Measurements from ENCODE around the gene CEP131.

The CEP131 gene

DNA sequence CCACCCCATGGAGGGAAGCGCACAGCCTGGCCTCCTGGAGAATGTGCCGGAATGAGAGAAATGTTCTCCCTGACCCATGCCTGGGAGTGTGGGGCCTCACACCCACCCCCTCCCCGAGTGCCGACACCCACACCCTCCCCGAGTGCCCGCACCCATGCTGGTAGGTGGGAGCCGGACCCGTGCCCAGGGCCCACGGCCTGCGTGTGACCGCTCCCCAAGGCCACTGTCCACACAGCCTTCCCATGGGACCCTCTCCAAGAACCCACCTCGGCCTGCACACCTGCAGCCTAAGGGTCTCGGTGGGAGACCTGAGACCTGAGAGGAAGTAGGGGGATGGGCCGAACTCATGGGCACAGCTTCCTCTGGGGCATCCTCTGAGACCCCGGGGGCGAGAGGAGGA lies 60.8 kb downstream of the CEP131 start:
- H3K36me3 ChIP-seq (ENCODE audit: control insufficient read depth in 2 of 2, insufficient read depth in 2 of 2, low read length in 2 of 2) = no peaks in the 10 kb centered on the region
- no peak overlapping the region for H3K27ac ChIP-seq (ENCODE audit: low read depth in 2 of 2, low read length in 2 of 2)
- H3K9ac ChIP-seq (ENCODE audit: low read depth in 1 of 2, low read length in 2 of 2) = no peak overlapping the region
- no peaks in the 10 kb centered on the region for H3K9me3 ChIP-seq (ENCODE audit: control insufficient read depth in 2 of 2, low read length in 2 of 2)
- H3K27me3 ChIP-seq (ENCODE audit: control insufficient read depth in 2 of 2, insufficient read depth in 2 of 2, low read length in 2 of 2) = peaks cover 6 to 16% of the 10 kb centered on the region in 2 donors
- H3K4me1 ChIP-seq (ENCODE audit: control insufficient read depth in 2 of 2, insufficient read depth in 2 of 2, low read length in 2 of 2) = peaks cover 0 to 3% of the 10 kb centered on the region in 2 donors
- H3K4me3 ChIP-seq (ENCODE audit: low read length in 2 of 2) = no peak overlapping the region

- Histone ChIP-seq H3K9ac (ENCODE audit: low read depth in 1 of 2, low read length in 2 of 2) (no peak overlapping the region), H3K4me3 (ENCODE audit: low read length in 2 of 2) (no peak overlapping the region), H3K27me3 (ENCODE audit: control insufficient read depth in 2 of 2, insufficient read depth in 2 of 2, low read length in 2 of 2) (peaks cover 6 to 12% of the 10 kb centered on the region in 2 donors), H3K4me1 (ENCODE audit: control insufficient read depth in 2 of 2, insufficient read depth in 2 of 2, low read length in 2 of 2) (peaks cover 0 to 3% of the 10 kb centered on the region in 2 donors), H3K9me3 (ENCODE audit: control insufficient read depth in 2 of 2, low read length in 2 of 2) (no peaks in the 10 kb centered on the region), H3K27ac (ENCODE audit: low read depth in 2 of 2, low read length in 2 of 2) (no peak overlapping the region), H3K36me3 (ENCODE audit: control insufficient read depth in 2 of 2, insufficient read depth in 2 of 2, low read length in 2 of 2) (no peaks in the 10 kb centered on the region)
Observed at GRCh38 chr17:81161536-81161935, 61.2 kb downstream of the CEP131 start.

GRCh38 chr17:81160747-81161453 lies 61.9 kb downstream of the CEP131 start:
- H3K9ac ChIP-seq (ENCODE audit: low read depth in 1 of 2, low read length in 2 of 2) = no peak overlapping the region
- no peaks in the 10 kb centered on the region for H3K9me3 ChIP-seq (ENCODE audit: control insufficient read depth in 2 of 2, low read length in 2 of 2)
- H3K27ac ChIP-seq (ENCODE audit: low read depth in 2 of 2, low read length in 2 of 2) = no peak overlapping the region
- no peaks in the 10 kb centered on the region for H3K36me3 ChIP-seq (ENCODE audit: control insufficient read depth in 2 of 2, insufficient read depth in 2 of 2, low read length in 2 of 2)
- H3K4me1 ChIP-seq (ENCODE audit: control insufficient read depth in 2 of 2, insufficient read depth in 2 of 2, low read length in 2 of 2) = peaks cover 0 to 3% of the 10 kb centered on the region in 2 donors
- peaks cover 6 to 11% of the 10 kb centered on the region in 2 donors for H3K27me3 ChIP-seq (ENCODE audit: control insufficient read depth in 2 of 2, insufficient read depth in 2 of 2, low read length in 2 of 2)
- H3K4me3 ChIP-seq (ENCODE audit: low read length in 2 of 2) = no peak overlapping the region

DNA sequence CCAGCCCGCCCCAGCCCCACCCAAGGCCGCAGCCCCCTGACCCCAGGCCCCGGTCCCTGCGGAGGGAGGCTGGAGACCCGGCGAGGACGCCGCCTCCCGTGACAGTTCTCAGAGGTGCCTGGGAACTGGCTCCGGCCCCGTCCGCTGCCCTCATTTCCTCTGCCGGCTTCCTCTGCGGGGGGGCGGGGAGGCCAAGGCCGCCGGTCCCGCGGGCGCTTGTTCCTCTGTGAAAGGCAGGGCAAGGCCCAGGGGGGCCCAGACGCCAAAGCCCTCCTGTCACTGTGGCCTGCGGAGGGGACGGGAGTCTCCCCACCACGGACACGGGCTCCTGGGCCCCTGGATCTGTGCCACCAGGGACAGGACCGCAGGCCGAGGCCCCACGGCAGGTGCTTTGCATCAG lies 62.5 kb downstream of the CEP131 start:
- Histone ChIP-seq H3K27ac (ENCODE audit: low read depth in 2 of 2, low read length in 2 of 2) (no peak overlapping the region), H3K4me1 (ENCODE audit: control insufficient read depth in 2 of 2, insufficient read depth in 2 of 2, low read length in 2 of 2) (no peaks in the 10 kb centered on the region), H3K27me3 (ENCODE audit: control insufficient read depth in 2 of 2, insufficient read depth in 2 of 2, low read length in 2 of 2) (peaks cover 6 to 7% of the 10 kb centered on the region in 2 donors), H3K36me3 (ENCODE audit: control insufficient read depth in 2 of 2, insufficient read depth in 2 of 2, low read length in 2 of 2) (no peaks in the 10 kb centered on the region), H3K9ac (ENCODE audit: low read depth in 1 of 2, low read length in 2 of 2) (no peak overlapping the region), H3K4me3 (ENCODE audit: low read length in 2 of 2) (no peak overlapping the region), H3K9me3 (ENCODE audit: control insufficient read depth in 2 of 2, low read length in 2 of 2) (no peaks in the 10 kb centered on the region)

DNA sequence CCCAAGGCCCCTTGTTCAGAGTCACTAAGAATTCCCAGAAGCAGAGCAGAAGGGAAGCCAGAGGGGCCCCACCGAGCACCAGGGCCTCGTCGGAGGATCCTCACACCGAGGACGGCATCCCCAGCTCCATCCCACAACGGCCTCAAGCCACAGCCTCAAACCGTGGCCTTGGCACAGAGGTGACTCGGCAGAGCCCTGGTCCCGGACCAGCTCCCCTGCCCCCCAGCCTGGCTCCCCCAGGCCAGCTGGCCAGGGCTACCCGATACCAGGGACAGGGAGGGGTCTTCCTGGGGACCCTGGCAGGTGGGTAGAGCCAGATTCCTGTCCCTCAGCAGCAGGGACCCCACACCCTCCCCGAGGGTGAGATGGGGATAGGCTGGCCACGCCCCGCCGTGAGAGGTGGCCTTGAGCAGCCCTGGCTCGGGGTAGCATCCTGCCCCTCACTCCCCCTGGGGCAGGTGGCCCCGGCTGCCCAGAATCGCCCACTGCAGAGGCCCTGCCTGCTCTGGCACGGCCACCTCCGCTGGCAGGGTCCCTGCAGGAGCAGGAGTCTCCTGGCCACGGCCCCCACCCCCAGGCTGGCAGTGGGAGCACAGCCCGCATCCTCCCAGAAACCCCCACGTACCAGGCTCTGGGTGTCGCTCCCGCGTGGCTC lies 63.0 kb downstream of the CEP131 start:
- H3K4me1 ChIP-seq (ENCODE audit: control insufficient read depth in 2 of 2, insufficient read depth in 2 of 2, low read length in 2 of 2) = no peaks in the 10 kb centered on the region
- H3K9me3 ChIP-seq (ENCODE audit: control insufficient read depth in 2 of 2, low read length in 2 of 2) = no peaks in the 10 kb centered on the region
- no peak overlapping the region for H3K27ac ChIP-seq (ENCODE audit: low read depth in 2 of 2, low read length in 2 of 2)
- H3K9ac ChIP-seq (ENCODE audit: low read depth in 1 of 2, low read length in 2 of 2) = no peak overlapping the region
- H3K27me3 ChIP-seq (ENCODE audit: control insufficient read depth in 2 of 2, insufficient read depth in 2 of 2, low read length in 2 of 2) = peaks cover under 1 to 3% of the 10 kb centered on the region in 2 donors
- H3K4me3 ChIP-seq (ENCODE audit: low read length in 2 of 2) = peak overlapping the region in 1 of 2 donors; percentile 35
- no peaks in the 10 kb centered on the region for H3K36me3 ChIP-seq (ENCODE audit: control insufficient read depth in 2 of 2, insufficient read depth in 2 of 2, low read length in 2 of 2)

GRCh38 chr17:81158688-81159590 lies 63.8 kb downstream of the CEP131 start:
- Histone ChIP-seq H3K4me3 (ENCODE audit: low read length in 2 of 2) (no peak overlapping the region), H3K4me1 (ENCODE audit: control insufficient read depth in 2 of 2, insufficient read depth in 2 of 2, low read length in 2 of 2) (no peaks in the 10 kb centered on the region)

GRCh38 chr17:81157848-81158687 lies 64.7 kb downstream of the CEP131 start:
- H3K4me3 ChIP-seq (ENCODE audit: low read length in 2 of 2) = no peak overlapping the region
- no peaks in the 10 kb centered on the region for H3K36me3 ChIP-seq (ENCODE audit: control insufficient read depth in 2 of 2, insufficient read depth in 2 of 2, low read length in 2 of 2)
- no peaks in the 10 kb centered on the region for H3K4me1 ChIP-seq (ENCODE audit: control insufficient read depth in 2 of 2, insufficient read depth in 2 of 2, low read length in 2 of 2)
- no peak overlapping the region for H3K27ac ChIP-seq (ENCODE audit: low read depth in 2 of 2, low read length in 2 of 2)
- H3K9ac ChIP-seq (ENCODE audit: low read depth in 1 of 2, low read length in 2 of 2) = no peak overlapping the region
- H3K9me3 ChIP-seq (ENCODE audit: control insufficient read depth in 2 of 2, low read length in 2 of 2) = no peaks in the 10 kb centered on the region
- H3K27me3 ChIP-seq (ENCODE audit: control insufficient read depth in 2 of 2, insufficient read depth in 2 of 2, low read length in 2 of 2) = no peaks in the 10 kb centered on the region

More at GRCh38 chr17:81158688-81159590, 63.8 kb downstream of the CEP131 start:
- no peak overlapping the region for H3K27ac ChIP-seq (ENCODE audit: low read depth in 2 of 2, low read length in 2 of 2)
- no peaks in the 10 kb centered on the region for H3K9me3 ChIP-seq (ENCODE audit: control insufficient read depth in 2 of 2, low read length in 2 of 2)
- no peaks in the 10 kb centered on the region for H3K36me3 ChIP-seq (ENCODE audit: control insufficient read depth in 2 of 2, insufficient read depth in 2 of 2, low read length in 2 of 2)
- H3K9ac ChIP-seq (ENCODE audit: low read depth in 1 of 2, low read length in 2 of 2) = no peak overlapping the region
- H3K27me3 ChIP-seq (ENCODE audit: control insufficient read depth in 2 of 2, insufficient read depth in 2 of 2, low read length in 2 of 2) = peaks cover 0 to 1% of the 10 kb centered on the region in 2 donors

- no peaks in the 10 kb centered on the region for H3K4me1 ChIP-seq (ENCODE audit: control insufficient read depth in 2 of 2, insufficient read depth in 2 of 2, low read length in 2 of 2)
- no peaks in the 10 kb centered on the region for H3K9me3 ChIP-seq (ENCODE audit: control insufficient read depth in 2 of 2, low read length in 2 of 2)
- H3K36me3 ChIP-seq (ENCODE audit: control insufficient read depth in 2 of 2, insufficient read depth in 2 of 2, low read length in 2 of 2) = no peaks in the 10 kb centered on the region
- H3K27me3 ChIP-seq (ENCODE audit: control insufficient read depth in 2 of 2, insufficient read depth in 2 of 2, low read length in 2 of 2) = no peaks in the 10 kb centered on the region
- H3K27ac ChIP-seq (ENCODE audit: low read depth in 2 of 2, low read length in 2 of 2) = no peak overlapping the region
- H3K4me3 ChIP-seq (ENCODE audit: low read length in 2 of 2) = no peak overlapping the region
- no peak overlapping the region for H3K9ac ChIP-seq (ENCODE audit: low read depth in 1 of 2, low read length in 2 of 2)
Observed at GRCh38 chr17:81156866-81157805, 65.6 kb downstream of the CEP131 start.

DNA sequence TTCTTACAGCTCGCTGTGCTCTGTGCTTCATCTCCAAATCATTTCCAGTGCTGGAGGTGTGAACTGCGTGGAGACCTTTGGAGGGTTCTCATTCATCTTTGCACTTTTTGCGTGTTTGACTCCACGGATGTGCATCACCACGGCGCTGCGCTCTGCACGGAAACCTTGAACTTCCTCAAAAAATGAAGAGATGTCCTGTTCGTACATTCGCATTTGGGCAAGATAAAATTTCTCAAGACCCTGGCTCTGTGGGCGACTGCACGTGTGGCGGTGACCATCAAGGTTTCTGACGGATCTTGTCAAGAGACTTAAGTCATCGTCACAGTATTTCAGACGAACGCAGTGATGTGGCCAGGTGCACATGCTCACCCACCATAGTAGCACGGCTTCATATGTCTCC lies 67.8 kb downstream of the CEP131 start:
- H3K4me1 ChIP-seq (ENCODE audit: control insufficient read depth in 2 of 2, insufficient read depth in 2 of 2, low read length in 2 of 2) = no peaks in the 10 kb centered on the region
- H3K27me3 ChIP-seq (ENCODE audit: control insufficient read depth in 2 of 2, insufficient read depth in 2 of 2, low read length in 2 of 2) = peaks cover 0 to 2% of the 10 kb centered on the region in 2 donors
- H3K36me3 ChIP-seq (ENCODE audit: control insufficient read depth in 2 of 2, insufficient read depth in 2 of 2, low read length in 2 of 2) = no peaks in the 10 kb centered on the region
- H3K4me3 ChIP-seq (ENCODE audit: low read length in 2 of 2) = no peak overlapping the region
- no peaks in the 10 kb centered on the region for H3K9me3 ChIP-seq (ENCODE audit: control insufficient read depth in 2 of 2, low read length in 2 of 2)
- H3K27ac ChIP-seq (ENCODE audit: low read depth in 2 of 2, low read length in 2 of 2) = no peak overlapping the region
- H3K9ac ChIP-seq (ENCODE audit: low read depth in 1 of 2, low read length in 2 of 2) = no peak overlapping the region

Data from mucosa of rectum (tissue), 2 donors.